GM23338 (cell line): ENCODE data around the gene FAM13C. TPM values are rescaled to one million over a fixed set of nuclear protein-coding genes. Genes with fewer than 3 reads are reported as not detected.

Experiments used
- ATAC-seq: fragments of 200-7000 bp; cut with Tn5 transposase; 3 replicates; pipeline ENCODE4 v1.9.1; 2020
- DNase-seq: peaks from one replicate; pipeline ENCODE4 v3.0.0-alpha.2; 2015; ENCODE audit warnings: low spot score
- H2AFZ ChIP-seq: fragments of 200-600 bp; sonication (generic); 2 replicates; pipeline ENCODE4 v1.8.0; 2016; ENCODE audit warnings: antibody characterized with exemption, mild to moderate bottlenecking, moderate library complexity
- H3F3A ChIP-seq: fragments of 200-600 bp; sonication (generic); replicated peaks from 2 replicates; pipeline ENCODE4 v1.8.0; 2017; ENCODE audit warnings: antibody characterized with exemption, mixed run types, low read depth
- H3K27ac ChIP-seq: fragments of 200-600 bp; sonication (generic); 2 replicates; pipeline ENCODE4 v1.6.1; 2016; ENCODE audit warnings: low read depth
- H3K27me3 ChIP-seq: fragments of 200-600 bp; sonication (generic); 2 replicates; pipeline ENCODE4 v1.8.0; 2016; ENCODE audit warnings: mild to moderate bottlenecking, mixed run types, moderate library complexity; ENCODE audit not compliant: insufficient read depth
- H3K36me3 ChIP-seq: fragments of 200-600 bp; sonication (generic); 2 replicates; pipeline ENCODE4 v1.8.0; 2016; ENCODE audit warnings: mild to moderate bottlenecking; ENCODE audit not compliant: insufficient read depth
- H3K4me1 ChIP-seq: fragments of 200-600 bp; sonication (generic); 2 replicates; pipeline ENCODE4 v1.8.0; 2016; ENCODE audit warnings: mild to moderate bottlenecking, moderate library complexity; ENCODE audit not compliant: insufficient read depth
- H3K4me2 ChIP-seq: fragments of 200-600 bp; sonication (generic); 2 replicates; pipeline ENCODE4 v1.7.1; 2017; ENCODE audit warnings: mixed run types
- H3K4me3 ChIP-seq: fragments of 200-600 bp; sonication (generic); 2 replicates; pipeline ENCODE4 v1.6.1; 2016; ENCODE audit warnings: mixed run types
- H3K79me2 ChIP-seq: fragments of 200-600 bp; sonication (generic); replicated peaks from 2 replicates; pipeline ENCODE4 v1.8.0; 2017; ENCODE audit warnings: mild to moderate bottlenecking; ENCODE audit not compliant: insufficient read depth
- H3K9me2 ChIP-seq: fragments of 200-600 bp; sonication (generic); 2 replicates; pipeline ENCODE4 v1.8.0; 2017; ENCODE audit not compliant: insufficient read depth
- H4K20me1 ChIP-seq: fragments of 200-600 bp; sonication (generic); replicated peaks from 2 replicates; pipeline ENCODE4 v1.8.0; 2017; ENCODE audit warnings: mild to moderate bottlenecking; ENCODE audit not compliant: insufficient read depth
- H3K27ac Mint-ChIP-seq: 2 replicates; pipeline ENCODE4 v1.8.0; 2020; ENCODE audit warnings: inconsistent platforms, mild to moderate bottlenecking, moderate library complexity, mixed read lengths
- H3K27me3 Mint-ChIP-seq: 3 replicates; pipeline ENCODE4 v1.8.0; 2022; ENCODE audit warnings: low read depth, mild to moderate bottlenecking, moderate library complexity, mixed read lengths, inconsistent platforms; ENCODE audit not compliant: insufficient read depth, poor library complexity
- H3K36me3 Mint-ChIP-seq: 3 replicates; pipeline ENCODE4 v1.8.0; 2021; ENCODE audit warnings: low read depth, mild to moderate bottlenecking, inconsistent platforms, moderate library complexity, mixed read lengths
- H3K4me1 Mint-ChIP-seq: 3 replicates; pipeline ENCODE4 v1.8.0; 2020; ENCODE audit warnings: mild to moderate bottlenecking, inconsistent platforms, mixed read lengths
- H3K4me3 Mint-ChIP-seq: 3 replicates; pipeline ENCODE4 v1.8.0; 2021; ENCODE audit warnings: moderate library complexity, mild to moderate bottlenecking, inconsistent platforms, mixed read lengths
- H3K9me3 Mint-ChIP-seq: 3 replicates; pipeline ENCODE4 v1.8.0; 2020; ENCODE audit warnings: moderate library complexity, mild to moderate bottlenecking, inconsistent platforms, mixed read lengths
- CREB1 ChIP-seq: fragments of 250-450 bp; sonication (Bioruptor Pico); IDR thresholded peaks from 2 replicates; pipeline ENCODE4 v1.5.0; 2020; ENCODE audit warnings: low read depth, mild to moderate bottlenecking, moderate library complexity
- CTCF ChIP-seq, 2 experiments: fragments of 200-600 bp in 1 of 2; sonication (generic) in 1 of 2; conservative IDR thresholded peaks; 2 replicates each; pipeline versions ENCODE4 v1.5.1 to v1.6.1; 2016 to 2017; ENCODE audit warnings: antibody characterized with exemption in 2 of 2, low read depth in 2 of 2, mild to moderate bottlenecking in 2 of 2, moderate library complexity in 1 of 2
- EZH2 ChIP-seq: fragments of 200-600 bp; sonication (generic); IDR thresholded peaks from one replicate; pipeline ENCODE4 v1.8.0; 2017; ENCODE audit warnings: antibody characterized with exemption, mild to moderate bottlenecking, low read depth; ENCODE audit not compliant: unreplicated experiment
- EZH2phosphoT487 ChIP-seq: fragments of 200-600 bp; sonication (generic); IDR thresholded peaks from one replicate; pipeline ENCODE4 v1.8.1; 2018; ENCODE audit warnings: antibody characterized with exemption; ENCODE audit not compliant: unreplicated experiment
- JUNB ChIP-seq: IDR thresholded peaks from one replicate; pipeline ENCODE4 v1.6.1; 2016; ENCODE audit warnings: antibody characterized with exemption; ENCODE audit not compliant: unreplicated experiment
- NANOG ChIP-seq: IDR thresholded peaks from 2 replicates; pipeline ENCODE4 v1.6.1; 2016; ENCODE audit warnings: antibody characterized with exemption, borderline replicate concordance
- POLR2AphosphoS5 ChIP-seq: IDR thresholded peaks from 2 replicates; pipeline ENCODE4 v1.6.1; 2016; ENCODE audit warnings: antibody characterized with exemption, low read depth
- REST ChIP-seq: IDR thresholded peaks from one replicate; pipeline ENCODE4 v1.6.1; 2018; ENCODE audit warnings: antibody characterized with exemption; ENCODE audit not compliant: unreplicated experiment
- STAT1 ChIP-seq: IDR thresholded peaks from one replicate; pipeline ENCODE4 v1.6.1; 2016; ENCODE audit warnings: antibody characterized with exemption; ENCODE audit not compliant: unreplicated experiment
- ZNF114 ChIP-seq: fragments of 250-450 bp; sonication (Bioruptor Pico); IDR thresholded peaks from 2 replicates; pipeline ENCODE4 v1.5.0; 2020; ENCODE audit warnings: mild to moderate bottlenecking, moderate library complexity
- ZNF331 ChIP-seq: fragments of 250-450 bp; sonication (Bioruptor Pico); IDR thresholded peaks from 2 replicates; pipeline ENCODE4 v1.5.0; 2020; ENCODE audit warnings: low read depth, mild to moderate bottlenecking, moderate library complexity
- polyA plus RNA-seq: library from polyadenylated mRNA; unstranded; fragments of >200 nt; fragmentation: Nextera tagmentation; extraction: Ambion mirVana; gene quantifications from 2 replicates; pipeline ENCODE4 v1.2.1, GENCODE V29; 2016
- total RNA-seq: library from RNA; depleted of rRNA; stranded (reverse); fragments of >200 nt; shearing (Covaris generic); gene quantifications from 2 replicates; pipeline ENCODE4 v1.2.3, GENCODE V29; 2014
- TF ChIP-seq, protein P1 (sequence below): fragments of 250-450 bp; sonication (Bioruptor Pico); IDR thresholded peaks from 2 replicates; pipeline ENCODE4 v1.5.0; 2020; ENCODE audit warnings: mild to moderate bottlenecking, moderate library complexity
- TF ChIP-seq, protein P2 (sequence below): IDR thresholded peaks from 2 replicates; pipeline ENCODE4 v1.6.1; 2016; ENCODE audit warnings: antibody characterized with exemption

The FAM13C gene
- total and polyA plus RNA-seq, 2 experiments from 2014 or later = 0.94 to 2.1 TPM

- no peak overlapping the region for H3K4me2 ChIP-seq
- H4K20me1 ChIP-seq = no peaks in the 10 kb centered on the region
- no peaks in the 10 kb centered on the region for H3K4me1 ChIP-seq
- Mint-ChIP-seq H3K9me3 (no peaks in the 10 kb centered on the region), H3K4me1 (no peaks in the 10 kb centered on the region), H3K27me3 (no peaks in the 10 kb centered on the region), H3K27ac (no peak overlapping the region), H3K36me3 (no peaks in the 10 kb centered on the region), H3K4me3 (no peak overlapping the region)
- no peaks in the 10 kb centered on the region for H3K9me2 ChIP-seq
- H3K36me3 ChIP-seq = no peaks in the 10 kb centered on the region
- H3K27ac ChIP-seq = no peak overlapping the region
- no peaks in the 10 kb centered on the region for H3K27me3 ChIP-seq
- H2AFZ ChIP-seq = no peak overlapping the region
- no peak for DNase-seq
- H3K79me2 ChIP-seq = no peaks in the 10 kb centered on the region
- no peaks in the 10 kb centered on the region for H3F3A ChIP-seq
- TF ChIP-seq NANOG = no peak
- no peak for TF ChIP-seq ZNF114 (CRISPR knock-in tag)
- no peak for TF ChIP-seq ZNF331 (CRISPR knock-in tag)
- no peak for TF ChIP-seq EZH2phosphoT487
- TF ChIP-seq POLR2AphosphoS5 = no peak
- TF ChIP-seq JUNB = no peak
- TF ChIP-seq, protein P1, sequence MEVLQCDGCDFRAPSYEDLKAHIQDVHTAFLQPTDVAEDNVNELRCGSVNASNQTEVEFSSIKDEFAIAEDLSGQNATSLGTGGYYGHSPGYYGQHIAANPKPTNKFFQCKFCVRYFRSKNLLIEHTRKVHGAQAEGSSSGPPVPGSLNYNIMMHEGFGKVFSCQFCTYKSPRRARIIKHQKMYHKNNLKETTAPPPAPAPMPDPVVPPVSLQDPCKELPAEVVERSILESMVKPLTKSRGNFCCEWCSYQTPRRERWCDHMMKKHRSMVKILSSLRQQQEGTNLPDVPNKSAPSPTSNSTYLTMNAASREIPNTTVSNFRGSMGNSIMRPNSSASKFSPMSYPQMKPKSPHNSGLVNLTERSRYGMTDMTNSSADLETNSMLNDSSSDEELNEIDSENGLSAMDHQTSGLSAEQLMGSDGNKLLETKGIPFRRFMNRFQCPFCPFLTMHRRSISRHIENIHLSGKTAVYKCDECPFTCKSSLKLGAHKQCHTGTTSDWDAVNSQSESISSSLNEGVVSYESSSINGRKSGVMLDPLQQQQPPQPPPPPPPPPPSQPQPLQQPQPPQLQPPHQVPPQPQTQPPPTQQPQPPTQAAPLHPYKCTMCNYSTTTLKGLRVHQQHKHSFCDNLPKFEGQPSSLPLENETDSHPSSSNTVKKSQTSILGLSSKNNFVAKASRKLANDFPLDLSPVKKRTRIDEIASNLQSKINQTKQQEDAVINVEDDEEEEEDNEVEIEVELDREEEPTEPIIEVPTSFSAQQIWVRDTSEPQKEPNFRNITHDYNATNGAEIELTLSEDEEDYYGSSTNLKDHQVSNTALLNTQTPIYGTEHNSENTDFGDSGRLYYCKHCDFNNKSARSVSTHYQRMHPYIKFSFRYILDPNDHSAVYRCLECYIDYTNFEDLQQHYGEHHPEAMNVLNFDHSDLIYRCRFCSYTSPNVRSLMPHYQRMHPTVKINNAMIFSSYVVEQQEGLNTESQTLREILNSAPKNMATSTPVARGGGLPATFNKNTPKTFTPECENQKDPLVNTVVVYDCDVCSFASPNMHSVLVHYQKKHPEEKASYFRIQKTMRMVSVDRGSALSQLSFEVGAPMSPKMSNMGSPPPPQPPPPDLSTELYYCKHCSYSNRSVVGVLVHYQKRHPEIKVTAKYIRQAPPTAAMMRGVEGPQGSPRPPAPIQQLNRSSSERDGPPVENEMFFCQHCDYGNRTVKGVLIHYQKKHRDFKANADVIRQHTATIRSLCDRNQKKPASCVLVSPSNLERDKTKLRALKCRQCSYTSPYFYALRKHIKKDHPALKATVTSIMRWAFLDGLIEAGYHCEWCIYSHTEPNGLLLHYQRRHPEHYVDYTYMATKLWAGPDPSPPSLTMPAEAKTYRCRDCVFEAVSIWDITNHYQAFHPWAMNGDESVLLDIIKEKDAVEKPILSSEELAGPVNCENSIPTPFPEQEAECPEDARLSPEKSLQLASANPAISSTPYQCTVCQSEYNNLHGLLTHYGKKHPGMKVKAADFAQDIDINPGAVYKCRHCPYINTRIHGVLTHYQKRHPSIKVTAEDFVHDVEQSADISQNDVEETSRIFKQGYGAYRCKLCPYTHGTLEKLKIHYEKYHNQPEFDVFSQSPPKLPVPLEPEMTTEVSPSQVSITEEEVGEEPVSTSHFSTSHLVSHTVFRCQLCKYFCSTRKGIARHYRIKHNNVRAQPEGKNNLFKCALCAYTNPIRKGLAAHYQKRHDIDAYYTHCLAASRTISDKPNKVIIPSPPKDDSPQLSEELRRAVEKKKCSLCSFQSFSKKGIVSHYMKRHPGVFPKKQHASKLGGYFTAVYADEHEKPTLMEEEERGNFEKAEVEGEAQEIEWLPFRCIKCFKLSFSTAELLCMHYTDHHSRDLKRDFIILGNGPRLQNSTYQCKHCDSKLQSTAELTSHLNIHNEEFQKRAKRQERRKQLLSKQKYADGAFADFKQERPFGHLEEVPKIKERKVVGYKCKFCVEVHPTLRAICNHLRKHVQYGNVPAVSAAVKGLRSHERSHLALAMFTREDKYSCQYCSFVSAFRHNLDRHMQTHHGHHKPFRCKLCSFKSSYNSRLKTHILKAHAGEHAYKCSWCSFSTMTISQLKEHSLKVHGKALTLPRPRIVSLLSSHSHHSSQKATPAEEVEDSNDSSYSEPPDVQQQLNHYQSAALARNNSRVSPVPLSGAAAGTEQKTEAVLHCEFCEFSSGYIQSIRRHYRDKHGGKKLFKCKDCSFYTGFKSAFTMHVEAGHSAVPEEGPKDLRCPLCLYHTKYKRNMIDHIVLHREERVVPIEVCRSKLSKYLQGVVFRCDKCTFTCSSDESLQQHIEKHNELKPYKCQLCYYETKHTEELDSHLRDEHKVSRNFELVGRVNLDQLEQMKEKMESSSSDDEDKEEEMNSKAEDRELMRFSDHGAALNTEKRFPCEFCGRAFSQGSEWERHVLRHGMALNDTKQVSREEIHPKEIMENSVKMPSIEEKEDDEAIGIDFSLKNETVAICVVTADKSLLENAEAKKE (CRISPR knock-in tag) = no peak
- TF ChIP-seq REST = no peak
- TF ChIP-seq EZH2 = no peak
- TF ChIP-seq, protein P2, sequence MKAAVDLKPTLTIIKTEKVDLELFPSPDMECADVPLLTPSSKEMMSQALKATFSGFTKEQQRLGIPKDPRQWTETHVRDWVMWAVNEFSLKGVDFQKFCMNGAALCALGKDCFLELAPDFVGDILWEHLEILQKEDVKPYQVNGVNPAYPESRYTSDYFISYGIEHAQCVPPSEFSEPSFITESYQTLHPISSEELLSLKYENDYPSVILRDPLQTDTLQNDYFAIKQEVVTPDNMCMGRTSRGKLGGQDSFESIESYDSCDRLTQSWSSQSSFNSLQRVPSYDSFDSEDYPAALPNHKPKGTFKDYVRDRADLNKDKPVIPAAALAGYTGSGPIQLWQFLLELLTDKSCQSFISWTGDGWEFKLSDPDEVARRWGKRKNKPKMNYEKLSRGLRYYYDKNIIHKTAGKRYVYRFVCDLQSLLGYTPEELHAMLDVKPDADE = no peak
- no peak for TF ChIP-seq CREB1 (CRISPR knock-in tag)
- TF ChIP-seq STAT1 = no peak
- no peak for TF ChIP-seq CTCF (conservative IDR thresholded peaks at IDR 0.05; ENCODE audit: low read depth in 2 of 2)
- ATAC-seq = no peak
- H3K4me3 ChIP-seq = no peak overlapping the region
These were observed 20.5 kb upstream of the FAM13C start for GRCh38 chr10:59382831-59383295.
